H9 (cell line): ENCODE results near the gene CASP8AP2. TPM values are rescaled to one million over a fixed set of nuclear protein-coding genes. Genes with fewer than 3 reads are reported as not detected.

ENCODE experiments used
- DNase-seq: peaks from one replicate; pipeline ENCODE4 v3.0.0-alpha.2; 2017
- H2AFZ ChIP-seq: one replicate; pipeline ENCODE4 v1.6.1; 2013; ENCODE audit warnings: mild to moderate bottlenecking, low read length, control low read depth, moderate library complexity
- H2AK5ac ChIP-seq: 2 replicates; pipeline ENCODE4 v1.6.1; 2013; ENCODE audit warnings: low read length, control low read depth, mixed read lengths; ENCODE audit not compliant: insufficient read length
- H2BK120ac ChIP-seq: one replicate; pipeline ENCODE4 v1.6.1; 2013; ENCODE audit warnings: low read depth, mild to moderate bottlenecking, low read length, control low read depth, inconsistent platforms; ENCODE audit not compliant: poor library complexity, severe bottlenecking
- H2BK12ac ChIP-seq: 2 replicates; pipeline ENCODE4 v1.6.1; 2013; ENCODE audit warnings: low read length, control low read depth, mixed read lengths, low read depth; ENCODE audit not compliant: insufficient read length
- H2BK15ac ChIP-seq: 2 replicates; pipeline ENCODE4 v1.6.1; 2013; ENCODE audit warnings: low read depth, low read length, control low read depth
- H2BK20ac ChIP-seq: one replicate; pipeline ENCODE4 v1.6.1; 2013; ENCODE audit warnings: low read depth, mild to moderate bottlenecking, low read length, control low read depth, inconsistent platforms; ENCODE audit not compliant: poor library complexity, severe bottlenecking
- H2BK5ac ChIP-seq: 2 replicates; pipeline ENCODE4 v1.6.1; 2013; ENCODE audit warnings: low read length, control low read depth, mixed read lengths; ENCODE audit not compliant: insufficient read length
- H3K14ac ChIP-seq: 2 replicates; pipeline ENCODE4 v1.6.1; 2013; ENCODE audit warnings: low read length, control low read depth; ENCODE audit not compliant: insufficient read depth
- H3K18ac ChIP-seq: 2 replicates; pipeline ENCODE4 v1.6.1; 2013; ENCODE audit warnings: low read depth, mild to moderate bottlenecking, mixed read lengths, low read length, control low read depth; ENCODE audit not compliant: insufficient read length
- H3K23ac ChIP-seq: 2 replicates; pipeline ENCODE4 v1.6.1; 2013; ENCODE audit warnings: low read length, control low read depth, mixed read lengths, low read depth; ENCODE audit not compliant: insufficient read length
- H3K23me2 ChIP-seq: 2 replicates; pipeline ENCODE4 v1.6.1; 2013; ENCODE audit warnings: low read depth, mild to moderate bottlenecking, mixed read lengths, low read length, control low read depth; ENCODE audit not compliant: insufficient read length, poor library complexity, severe bottlenecking
- H3K27ac ChIP-seq: 2 replicates; pipeline ENCODE4 v1.5.1; 2013; ENCODE audit warnings: low read length, control low read depth, mixed read lengths, low read depth; ENCODE audit not compliant: insufficient read length
- H3K27me3 ChIP-seq: 2 replicates; pipeline ENCODE4 v1.6.1; 2013; ENCODE audit warnings: low read length, control low read depth, inconsistent platforms; ENCODE audit not compliant: insufficient read depth
- H3K4ac ChIP-seq: 2 replicates; pipeline ENCODE4 v1.6.1; 2013; ENCODE audit warnings: low read depth, mild to moderate bottlenecking, control low read depth, inconsistent platforms, low read length, moderate library complexity
- H3K4me1 ChIP-seq: 2 replicates; pipeline ENCODE4 v1.6.1; 2013; ENCODE audit warnings: low read length, control low read depth, inconsistent platforms; ENCODE audit not compliant: insufficient read depth
- H3K4me2 ChIP-seq: 2 replicates; pipeline ENCODE4 v1.6.1; 2013; ENCODE audit warnings: low read length, control low read depth, mixed read lengths; ENCODE audit not compliant: insufficient read length, insufficient read depth
- H3K56ac ChIP-seq: 2 replicates; pipeline ENCODE4 v1.6.1; 2013; ENCODE audit warnings: low read depth, mild to moderate bottlenecking, mixed read lengths, low read length, control low read depth; ENCODE audit not compliant: insufficient read length
- H3K79me1 ChIP-seq: 2 replicates; pipeline ENCODE4 v1.6.1; 2013; ENCODE audit warnings: low read depth, mild to moderate bottlenecking, moderate library complexity, low read length, control low read depth, inconsistent platforms; ENCODE audit not compliant: insufficient read depth, poor library complexity, severe bottlenecking
- H3K79me2 ChIP-seq: 2 replicates; pipeline ENCODE4 v1.6.1; 2013; ENCODE audit warnings: low read length, control low read depth, inconsistent platforms; ENCODE audit not compliant: insufficient read depth
- H3K9ac ChIP-seq: 2 replicates; pipeline ENCODE4 v1.6.1; 2013; ENCODE audit warnings: low read length, control low read depth, mixed read lengths; ENCODE audit not compliant: insufficient read length; ENCODE audit errors: extremely low read depth
- H3K9me3 ChIP-seq: one replicate; pipeline ENCODE4 v1.6.1; 2013; ENCODE audit warnings: low read depth, low read length, inconsistent platforms; ENCODE audit not compliant: control insufficient read depth
- H3T11ph ChIP-seq: one replicate; pipeline ENCODE4 v1.6.1; 2013; ENCODE audit warnings: mild to moderate bottlenecking, low read length, control low read depth, inconsistent platforms
- H4K20me1 ChIP-seq: one replicate; pipeline ENCODE4 v1.6.1; 2013; ENCODE audit not compliant: control insufficient read depth, insufficient read length, insufficient read depth
- H4K5ac ChIP-seq: 2 replicates; pipeline ENCODE4 v1.6.1; 2013; ENCODE audit warnings: low read depth, mild to moderate bottlenecking, mixed read lengths, low read length, control low read depth; ENCODE audit not compliant: insufficient read length
- H4K8ac ChIP-seq: replicated peaks from 2 replicates; pipeline ENCODE4 v1.6.1; 2013; ENCODE audit warnings: low read length, control low read depth, mixed read lengths, low read depth; ENCODE audit not compliant: insufficient read length
- H4K91ac ChIP-seq: 2 replicates; pipeline ENCODE4 v1.6.1; 2013; ENCODE audit warnings: low read depth, mild to moderate bottlenecking, moderate library complexity, mixed read lengths, low read length, control low read depth; ENCODE audit not compliant: insufficient read length
- H3K27ac Mint-ChIP-seq, 3 experiments: 2 replicates in 2 of 3; 3 replicates in 1 of 3; pipeline ENCODE4 v1.8.0; 2020 to 2021; ENCODE audit warnings: mixed read lengths in 3 of 3, mild to moderate bottlenecking in 1 of 3, moderate library complexity in 1 of 3
- H3K27me3 Mint-ChIP-seq: 2 replicates; pipeline ENCODE4 v1.8.0; 2021; ENCODE audit warnings: low read depth, mild to moderate bottlenecking, moderate library complexity, mixed read lengths
- H3K36me3 Mint-ChIP-seq, 3 experiments: 2 replicates in 2 of 3; 3 replicates in 1 of 3; pipeline ENCODE4 v1.8.0; 2020 to 2021; ENCODE audit warnings: low read depth in 3 of 3, mixed read lengths in 3 of 3; ENCODE audit not compliant: insufficient read depth in 1 of 3
- H3K4me1 Mint-ChIP-seq, 2 experiments: 2 replicates each; pipeline ENCODE4 v1.8.0; 2020; ENCODE audit warnings: mixed read lengths in 2 of 2
- H3K4me3 Mint-ChIP-seq, 2 experiments: 2 replicates in 1 of 2; 3 replicates in 1 of 2; pipeline ENCODE4 v1.8.0; 2020 to 2021; ENCODE audit warnings: mild to moderate bottlenecking in 2 of 2, mixed read lengths in 2 of 2, moderate library complexity in 1 of 2
- H3K9me3 Mint-ChIP-seq, 2 experiments: 2 replicates in 1 of 2; 3 replicates in 1 of 2; pipeline ENCODE4 v1.8.0; 2020; ENCODE audit warnings: mild to moderate bottlenecking in 2 of 2, mixed read lengths in 2 of 2, moderate library complexity in 1 of 2
- CTCF ChIP-seq: fragments of 200-600 bp; sonication (generic); conservative IDR thresholded peaks from 3 replicates; pipeline ENCODE4 v1.8.0; 2021; ENCODE audit warnings: antibody characterized with exemption, mild to moderate bottlenecking
- WGBS: extraction: QIAGEN DNeasy Blood & Tissue Kit; methylation state at CpG from one replicate; pipeline ENCODE4 v1.1.7; 2013; ENCODE audit warnings: missing lambda C conversion rate, low lambda C conversion rate, mixed read lengths; ENCODE audit not compliant: insufficient read length; ENCODE audit errors: extremely low coverage; 5-methylcytosine and 5-hydroxymethylcytosine counted together
- total RNA-seq: library from RNA; stranded (reverse); gene quantifications from 2 replicates; pipeline ENCODE4 v1.2.1, GENCODE V29; 2021

Gene CASP8AP2
- total RNA-seq, 1 experiment from 2014 or later, result 33.6 TPM

GRCh38 chr6:89803271-89803670, 26.4 kb upstream of the CASP8AP2 start:
- no peak overlapping the region for H2BK20ac ChIP-seq
- no peak overlapping the region for H3K9ac ChIP-seq
- no peaks in the 10 kb centered on the region for H4K20me1 ChIP-seq
- no peak overlapping the region for H3K14ac ChIP-seq
- Mint-ChIP-seq H3K36me3 (peaks cover 38 to 50% (median 45%) of the 10 kb centered on the region in 3 experiments), H3K27ac (peak overlapping the region in 1 of 3 experiments; percentile 67; a peak in 2 of 7 replicates), H3K9me3 (no peaks in the 10 kb centered on the region), H3K4me3 (no peak overlapping the region), H3K27me3 (no peaks in the 10 kb centered on the region), H3K4me1 (peaks cover 32 to 45% of the 10 kb centered on the region in 2 experiments)
- H2BK5ac ChIP-seq, result no peak overlapping the region
- WGBS, result no CpG with 5 or more reads among the region's 10 CpGs
- no peak overlapping the region for H3K18ac ChIP-seq
- no peak overlapping the region for H3K56ac ChIP-seq
- H3K23me2 ChIP-seq, result no peaks in the 10 kb centered on the region
- H3K4me1 ChIP-seq, result no peaks in the 10 kb centered on the region; the same call in 1 of the 2 replicates
- H3K27me3 ChIP-seq, result no peaks in the 10 kb centered on the region
- H3K27ac ChIP-seq, result no peak overlapping the region
- no peak overlapping the region for H2BK15ac ChIP-seq
- no peak overlapping the region for H2AFZ ChIP-seq
- H2BK12ac ChIP-seq, result no peak overlapping the region
- H3K79me2 ChIP-seq, result peaks cover 22% of the 10 kb centered on the region; the same call in 1 of the 2 replicates
- no peak overlapping the region for H3K23ac ChIP-seq
- H3K9me3 ChIP-seq, result no peaks in the 10 kb centered on the region
- TF ChIP-seq CTCF, result no peak
- H2BK120ac ChIP-seq, result no peak overlapping the region
- H4K5ac ChIP-seq, result no peak overlapping the region
- no peak overlapping the region for H4K8ac ChIP-seq
- H3K79me1 ChIP-seq, result peaks cover 5% of the 10 kb centered on the region
- no peak overlapping the region for H4K91ac ChIP-seq
- no peak for DNase-seq
- H3K4me2 ChIP-seq, result no peak overlapping the region
- H3T11ph ChIP-seq, result no peak overlapping the region
- no peak overlapping the region for H3K4ac ChIP-seq
- H2AK5ac ChIP-seq, result no peak overlapping the region
